Gastroesophageal sphincter (tissue), 3 donors: Measurements from ENCODE around the gene XPA.

Experiments
- CTCF ChIP-seq, 4 experiments: fragments of 200-600 bp in 2 of 4; fragments of 450-650 bp in 2 of 4; sonication (generic) in 1 of 4; IDR thresholded peaks; one replicate each; pipeline ENCODE4 v1.5.1; 2017 to 2019; ENCODE audit warnings: antibody characterized with exemption in 4 of 4, mild to moderate bottlenecking in 2 of 4, moderate library complexity in 2 of 4
- POLR2AphosphoS5 ChIP-seq: sonication (generic); formaldehyde crosslinking; IDR thresholded peaks from one replicate; pipeline ENCODE4 v1.6.1; 2017; ENCODE audit warnings: antibody characterized with exemption

DNA sequence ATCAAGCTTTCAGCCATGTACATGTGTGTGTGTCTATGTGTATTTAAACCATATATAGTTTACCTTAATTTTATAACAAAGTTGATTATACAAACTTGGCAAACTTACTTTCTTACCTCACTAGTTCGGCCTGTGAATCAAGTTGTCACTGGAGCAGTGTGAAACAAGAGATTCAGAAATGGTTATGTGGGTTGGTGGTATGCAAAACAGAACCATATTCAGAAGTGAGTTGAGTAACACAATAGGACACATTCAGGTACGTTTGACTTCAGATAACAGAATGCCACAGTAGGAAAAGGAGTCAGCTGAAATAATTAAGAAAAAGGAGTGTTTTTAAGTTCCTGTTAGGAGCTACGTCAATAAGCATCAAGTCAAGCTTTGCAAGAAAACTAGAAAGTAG, 21.5 kb downstream of the XPA start:
- TF ChIP-seq CTCF (IDR thresholded peaks at IDR 0.05): no peak
- no peak for TF ChIP-seq POLR2AphosphoS5
